Peyer's patch (tissue), 4 donors: ENCODE measurements around the gene AMHR2.

Experiments
- CTCF ChIP-seq, 6 experiments: fragments of 450-650 bp in 4 of 6; fragments of 200-600 bp in 2 of 6; sonication (generic) in 1 of 6; IDR thresholded peaks; one replicate each; pipeline ENCODE4 v1.5.1; 2017 to 2019; ENCODE audit warnings: antibody characterized with exemption in 6 of 6, mild to moderate bottlenecking in 3 of 6, moderate library complexity in 1 of 6
- POLR2A ChIP-seq, 2 donors: fragments of 450-650 bp; IDR thresholded peaks; one replicate each; pipeline ENCODE4 v1.5.1; 2017; ENCODE audit warnings: antibody characterized with exemption in 2 of 2, mild to moderate bottlenecking in 2 of 2, moderate library complexity in 2 of 2

- TF ChIP-seq CTCF (IDR thresholded peaks at IDR 0.05) (no peak), POLR2A (IDR thresholded peaks at IDR 0.05) (no peak)
Measured at GRCh38 chr12:53468282-53468681, 44.6 kb downstream of the AMHR2 start.
